ENCODE results near the gene TMEM31. TPM values are rescaled to one million over a fixed set of nuclear protein-coding genes. Genes with fewer than 3 reads are reported as not detected.
A peak's percentile ranks its signal among the peaks of the same experiment; 100 is the strongest.

The TMEM31 gene
- total RNA-seq, 1 donor: not detected

DNA sequence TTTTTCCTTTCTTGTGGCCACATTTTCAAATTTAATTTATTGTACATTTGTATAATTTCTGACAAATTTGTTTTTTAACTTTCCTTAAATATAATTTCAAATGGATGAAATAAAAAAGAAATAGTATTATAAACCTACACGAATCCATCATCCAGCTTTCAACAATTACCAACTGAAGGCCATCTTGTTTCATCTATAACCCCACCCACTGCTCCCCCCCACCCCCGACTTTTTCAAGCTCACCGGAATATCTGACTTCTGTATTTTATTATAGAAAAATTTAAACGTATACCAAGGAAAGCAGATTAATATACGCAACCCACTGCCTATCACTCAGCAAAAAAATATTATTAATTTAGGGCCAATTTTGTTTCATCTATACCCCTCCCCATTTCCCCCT is 25.3 kb upstream of the TMEM31 start:
- Histone ChIP-seq H3K27me3 (ENCODE audit: insufficient read depth, low read length) (no peaks in the 10 kb centered on the region), H3K27ac (ENCODE audit: low read depth, low read length) (peak overlapping the region; percentile 97), H2AFZ (ENCODE audit: low read length) (no peak overlapping the region), H3K4me1 (ENCODE audit: insufficient read depth, low read length) (peaks cover 31% of the 10 kb centered on the region), H4K20me1 (ENCODE audit: insufficient read depth, low read length) (peaks cover 8% of the 10 kb centered on the region), H3K4me3 (ENCODE audit: insufficient read depth, low read length) (peak overlapping the region; percentile 75), H3K79me2 (ENCODE audit: insufficient read depth, low read length) (peaks cover 22% of the 10 kb centered on the region), H3K36me3 (ENCODE audit: insufficient read depth, low read length) (peaks cover 30% of the 10 kb centered on the region), H3K9me3 (ENCODE audit: low read depth, low read length) (no peaks in the 10 kb centered on the region), H3K4me2 (ENCODE audit: insufficient read depth, low read length) (peak overlapping the region; percentile 83)
- DNase-seq (ENCODE audit: insufficient read length, low spot score, missing footprints): no peak
- TF ChIP-seq, protein P1, sequence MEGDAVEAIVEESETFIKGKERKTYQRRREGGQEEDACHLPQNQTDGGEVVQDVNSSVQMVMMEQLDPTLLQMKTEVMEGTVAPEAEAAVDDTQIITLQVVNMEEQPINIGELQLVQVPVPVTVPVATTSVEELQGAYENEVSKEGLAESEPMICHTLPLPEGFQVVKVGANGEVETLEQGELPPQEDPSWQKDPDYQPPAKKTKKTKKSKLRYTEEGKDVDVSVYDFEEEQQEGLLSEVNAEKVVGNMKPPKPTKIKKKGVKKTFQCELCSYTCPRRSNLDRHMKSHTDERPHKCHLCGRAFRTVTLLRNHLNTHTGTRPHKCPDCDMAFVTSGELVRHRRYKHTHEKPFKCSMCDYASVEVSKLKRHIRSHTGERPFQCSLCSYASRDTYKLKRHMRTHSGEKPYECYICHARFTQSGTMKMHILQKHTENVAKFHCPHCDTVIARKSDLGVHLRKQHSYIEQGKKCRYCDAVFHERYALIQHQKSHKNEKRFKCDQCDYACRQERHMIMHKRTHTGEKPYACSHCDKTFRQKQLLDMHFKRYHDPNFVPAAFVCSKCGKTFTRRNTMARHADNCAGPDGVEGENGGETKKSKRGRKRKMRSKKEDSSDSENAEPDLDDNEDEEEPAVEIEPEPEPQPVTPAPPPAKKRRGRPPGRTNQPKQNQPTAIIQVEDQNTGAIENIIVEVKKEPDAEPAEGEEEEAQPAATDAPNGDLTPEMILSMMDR (IDR thresholded peaks at IDR 0.05; ENCODE audit: extremely low read depth, low read depth, low read length): no peak

DNA sequence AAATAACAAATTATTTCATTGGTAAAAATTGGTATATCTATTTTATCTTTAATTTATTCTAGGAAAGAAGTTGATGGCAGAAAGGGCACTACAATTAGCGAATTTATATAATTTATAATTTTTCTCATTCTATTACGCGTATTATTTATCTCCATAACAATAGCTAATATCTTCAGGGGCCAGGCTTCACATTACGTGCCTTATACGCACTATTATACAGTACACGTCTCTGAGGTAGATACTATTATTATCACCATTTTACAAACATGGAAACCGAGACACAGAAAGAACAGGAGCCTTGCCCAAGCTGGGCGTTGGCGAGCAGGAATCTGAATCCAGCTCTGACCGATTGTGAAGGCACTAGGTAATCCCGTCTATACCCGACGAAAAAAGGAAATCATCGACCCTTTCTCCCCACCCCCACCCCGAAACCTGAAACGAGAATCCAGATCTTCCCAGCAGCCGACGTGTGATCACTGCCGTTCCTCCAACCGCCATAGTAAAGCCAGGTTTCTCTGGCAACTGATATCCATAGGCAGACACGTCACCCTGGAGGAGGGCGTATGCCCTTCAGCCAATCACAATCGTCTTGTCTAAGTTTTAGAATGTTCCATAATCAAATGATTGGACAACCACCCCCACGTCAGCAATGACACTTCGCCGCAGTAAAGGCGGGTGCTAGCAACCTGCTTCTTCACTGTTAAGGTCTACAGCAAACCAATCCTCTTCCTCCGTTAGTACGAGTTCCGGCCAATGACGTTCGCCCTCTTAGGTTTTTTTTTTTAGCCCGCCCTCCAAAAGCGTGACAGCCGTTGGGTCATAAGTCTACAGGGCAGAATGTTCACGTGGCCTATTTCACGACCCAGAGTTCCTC is 24.3 kb upstream of the TMEM31 start, which contains the start of gene MORF4L2:
Gene MORF4L2, minus strand, starts transcription at position 501 of the 874 bp plus-strand sequence. CDS start 9,672 bp downstream, outside the sequence.
- DNase-seq (ENCODE audit: insufficient read length, low spot score, missing footprints): peak; percentile 83
- H3K4me3 ChIP-seq (ENCODE audit: insufficient read depth, low read length): peak within 1 kb of the TSS; percentile 75
- peaks cover 21% of the 10 kb centered on the region for H3K36me3 ChIP-seq (ENCODE audit: insufficient read depth, low read length)
- H3K27ac ChIP-seq (ENCODE audit: low read depth, low read length): peak within 1 kb of the TSS; percentile 97
- H3K27me3 ChIP-seq (ENCODE audit: insufficient read depth, low read length): peaks cover 2% of the 10 kb centered on the region
- H3K9me3 ChIP-seq (ENCODE audit: low read depth, low read length): no peaks in the 10 kb centered on the region
- H4K20me1 ChIP-seq (ENCODE audit: insufficient read depth, low read length): peaks cover 3% of the 10 kb centered on the region
- peak within 1 kb of the TSS; percentile 86 for H3K4me2 ChIP-seq (ENCODE audit: insufficient read depth, low read length)
- TF ChIP-seq, protein P1 (IDR thresholded peaks at IDR 0.05; ENCODE audit: extremely low read depth, low read depth, low read length): no peak
- H2AFZ ChIP-seq (ENCODE audit: low read length): peak within 1 kb of the TSS; percentile 80
- H3K79me2 ChIP-seq (ENCODE audit: insufficient read depth, low read length): peaks cover 22% of the 10 kb centered on the region
- H3K4me1 ChIP-seq (ENCODE audit: insufficient read depth, low read length): peaks cover 22% of the 10 kb centered on the region

DNA sequence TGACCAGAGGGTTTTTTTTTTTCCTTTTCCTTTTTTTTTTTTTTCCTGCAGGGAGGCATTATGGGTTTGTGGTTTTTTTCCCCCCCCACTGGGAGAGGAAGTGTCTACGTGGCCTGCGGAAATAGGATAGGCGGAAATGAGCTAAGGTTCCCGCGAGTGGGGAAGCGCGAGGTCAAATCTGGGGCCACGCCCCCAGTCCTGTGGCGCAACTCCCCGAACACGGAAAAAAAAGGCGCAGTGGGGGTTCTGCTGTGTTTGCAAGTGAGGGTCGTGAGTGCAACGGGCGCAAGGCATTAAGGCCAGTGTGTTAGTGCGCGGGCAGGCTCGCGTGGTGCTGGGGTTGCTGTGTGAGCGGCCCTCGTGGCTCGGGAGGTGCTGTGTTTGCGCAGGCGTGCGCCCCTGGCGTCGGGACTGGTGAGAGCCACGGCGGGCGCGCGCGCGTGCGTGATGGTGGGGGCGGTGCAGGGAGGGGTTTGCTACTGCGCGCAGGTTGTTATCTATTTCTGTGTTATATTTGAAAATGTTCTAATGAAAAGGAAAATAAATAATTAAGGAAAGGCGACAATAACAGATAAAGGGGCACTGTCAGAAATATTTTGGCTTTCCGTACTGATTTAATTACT is 23.5 kb upstream of the TMEM31 start:
- Histone ChIP-seq H3K36me3 (ENCODE audit: insufficient read depth, low read length) (peaks cover 21% of the 10 kb centered on the region), H4K20me1 (ENCODE audit: insufficient read depth, low read length) (peaks cover 3% of the 10 kb centered on the region), H3K9me3 (ENCODE audit: low read depth, low read length) (no peaks in the 10 kb centered on the region), H3K4me1 (ENCODE audit: insufficient read depth, low read length) (peaks cover 14% of the 10 kb centered on the region), H3K79me2 (ENCODE audit: insufficient read depth, low read length) (peaks cover 22% of the 10 kb centered on the region), H2AFZ (ENCODE audit: low read length) (peak overlapping the region; percentile 80), H3K4me2 (ENCODE audit: insufficient read depth, low read length) (peak overlapping the region; percentile 86), H3K4me3 (ENCODE audit: insufficient read depth, low read length) (peak overlapping the region; percentile 70), H3K27me3 (ENCODE audit: insufficient read depth, low read length) (peaks cover 4% of the 10 kb centered on the region), H3K27ac (ENCODE audit: low read depth, low read length) (peak overlapping the region; percentile 94)
- peak; percentile 85 for DNase-seq (ENCODE audit: insufficient read length, low spot score, missing footprints)
- TF ChIP-seq, protein P1 (IDR thresholded peaks at IDR 0.05; ENCODE audit: extremely low read depth, low read depth, low read length): no peak
